Caco-2 (cell line): ENCODE data around the gene FAM107B. TPM values are rescaled to one million over a fixed set of nuclear protein-coding genes. Genes with fewer than 3 reads are reported as not detected.

Experiments used
- BruUV-seq: library from RNA; stranded (reverse); fragments of 400-500 nt; replicated peaks from 2 replicates; lab custom pipeline; 2021; lab: Mats Ljungman, UMichigan
- CTCF ChIA-PET: fragments of 300-600 bp; sonication (Branson Sonifier 250); formaldehyde crosslinking; loops from one replicate; lab custom pipeline; 2022; ENCODE audit warnings: antibody characterized with exemption; lab: Charles Lee
- POLR2A ChIA-PET: fragments of 300-600 bp; sonication (Branson Sonifier 250); formaldehyde crosslinking; loops from one replicate; lab custom pipeline; 2022; ENCODE audit warnings: antibody characterized with exemption; lab: Charles Lee
- DNase-seq, 2 experiments: peaks; one replicate each; pipeline versions ENCODE4 v3.0.0 to v3.0.0-alpha.2; 2020 to 2022
- H3K27me3 ChIP-seq: replicated peaks from 2 replicates; pipeline ENCODE4 v1.6.0; 2011; ENCODE audit warnings: low read length; ENCODE audit not compliant: control insufficient read depth, insufficient read depth
- H3K36me3 ChIP-seq: 2 replicates; pipeline ENCODE4 v1.5.1; 2011; ENCODE audit warnings: low read length; ENCODE audit not compliant: control insufficient read depth, insufficient read depth
- H3K4me1 ChIP-seq: fragments of 250-450 bp; sonication (Bioruptor Pico); 2 replicates; pipeline ENCODE4 v1.5.1; 2020; ENCODE audit warnings: mild to moderate bottlenecking
- H3K4me3 ChIP-seq: 2 replicates; pipeline ENCODE4 v1.5.1; 2011; ENCODE audit warnings: low read depth, mild to moderate bottlenecking, control low read depth, low read length
- H3K9me3 ChIP-seq: fragments of 250-450 bp; sonication (Bioruptor Pico); 2 replicates; pipeline ENCODE4 v1.5.1; 2020; ENCODE audit warnings: mild to moderate bottlenecking, moderate library complexity
- H3K27ac Mint-ChIP-seq: one replicate; pipeline ENCODE4 v1.8.0; 2022; ENCODE audit warnings: mixed read lengths; ENCODE audit not compliant: unreplicated experiment
- H3K27me3 Mint-ChIP-seq: one replicate; pipeline ENCODE4 v1.8.0; 2022; ENCODE audit warnings: mixed read lengths; ENCODE audit not compliant: insufficient read depth, unreplicated experiment
- H3K36me3 Mint-ChIP-seq: one replicate; pipeline ENCODE4 v1.8.0; 2022; ENCODE audit warnings: mild to moderate bottlenecking, mixed read lengths; ENCODE audit not compliant: insufficient read depth, unreplicated experiment
- H3K4me1 Mint-ChIP-seq: one replicate; pipeline ENCODE4 v1.8.0; 2022; ENCODE audit warnings: low read depth, mixed read lengths; ENCODE audit not compliant: unreplicated experiment
- H3K4me3 Mint-ChIP-seq: one replicate; pipeline ENCODE4 v1.8.0; 2022; ENCODE audit warnings: mild to moderate bottlenecking, moderate library complexity, mixed read lengths; ENCODE audit not compliant: unreplicated experiment
- H3K9me3 Mint-ChIP-seq: one replicate; pipeline ENCODE4 v1.8.0; 2022; ENCODE audit warnings: mixed read lengths; ENCODE audit not compliant: unreplicated experiment
- CTCF ChIP-seq, 2 experiments: fragments of 200-600 bp in 1 of 2; IDR thresholded peaks; 1 replicate in 1 of 2; 2 replicates in 1 of 2; pipeline versions ENCODE4 v1.5.1 to v1.8.0; 2011 to 2022; ENCODE audit warnings: antibody characterized with exemption in 1 of 2, control low read depth in 1 of 2, inconsistent platforms in 1 of 2, low read depth in 1 of 2, low read length in 1 of 2, mild to moderate bottlenecking in 1 of 2, moderate library complexity in 1 of 2; ENCODE audit not compliant: insufficient read depth in 1 of 2, severe bottlenecking in 1 of 2, unreplicated experiment in 1 of 2
- intact Hi-C: fragments of 100-400 bp; cut with micrococcal nuclease; formaldehyde crosslinking; loops from one replicate; pipeline ENCODE4 v1.10.0; 2022; ENCODE audit not compliant: unreplicated experiment
- total RNA-seq: library from RNA; stranded (reverse); gene quantifications from 2 replicates; pipeline ENCODE4 v1.2.3, GENCODE V29; 2022

Gene FAM107B
- total RNA-seq, 1 experiment from 2014 or later, result 206 TPM

GRCh38 chr10:14669576-14669975, 105.1 kb downstream of the FAM107B start:
- Histone ChIP-seq H3K27me3 (no peaks in the 10 kb centered on the region), H3K36me3 (no peaks in the 10 kb centered on the region), H3K4me1 (peaks cover 44% of the 10 kb centered on the region), H3K9me3 (peaks cover 3% of the 10 kb centered on the region; the same call in 1 of the 2 replicates), H3K4me3 (no peak overlapping the region)
- Mint-ChIP-seq H3K27me3 (no peaks in the 10 kb centered on the region), H3K9me3 (peaks cover 22% of the 10 kb centered on the region), H3K36me3 (no peaks in the 10 kb centered on the region), H3K4me3 (no peak overlapping the region), H3K4me1 (peaks cover 34% of the 10 kb centered on the region), H3K27ac (no peak overlapping the region)
- intact Hi-C loops, result no loop called here
- BruUV-seq, result no TSS peak
- POLR2A ChIA-PET, result interaction anchor here (1.1 kb wide), 1 partner anchor 71 kb away, joined by 4 read pairs; no protein-coding TSS in a partner anchor
- no peak for DNase-seq
- no peak for TF ChIP-seq CTCF (IDR thresholded peaks at IDR 0.05; ENCODE audit: insufficient read depth in 1 of 2, low read depth in 1 of 2, low read length in 1 of 2, severe bottlenecking in 1 of 2, unreplicated experiment in 1 of 2)
- CTCF ChIA-PET, result no interaction called here

GRCh38 chr10:14667781-14668180, 106.9 kb downstream of the FAM107B start:
- no peaks in the 10 kb centered on the region for H3K27me3 Mint-ChIP-seq
- Histone ChIP-seq H3K9me3 (peaks cover 6% of the 10 kb centered on the region; the same call in 1 of the 2 replicates), H3K36me3 (no peaks in the 10 kb centered on the region), H3K27me3 (no peaks in the 10 kb centered on the region), H3K4me1 (peaks cover 26% of the 10 kb centered on the region), H3K4me3 (no peak overlapping the region)
- no peak for TF ChIP-seq CTCF (IDR thresholded peaks at IDR 0.05; ENCODE audit: insufficient read depth in 1 of 2, low read depth in 1 of 2, low read length in 1 of 2, severe bottlenecking in 1 of 2, unreplicated experiment in 1 of 2)
- POLR2A ChIA-PET, result no interaction called here
- intact Hi-C loops, result no loop called here
- H3K4me1 Mint-ChIP-seq, result peaks cover 16% of the 10 kb centered on the region
- no peak overlapping the region for H3K27ac Mint-ChIP-seq
- H3K9me3 Mint-ChIP-seq, result peaks cover 40% of the 10 kb centered on the region
- BruUV-seq, result no TSS peak
- H3K4me3 Mint-ChIP-seq, result no peak overlapping the region
- no peak for DNase-seq
- H3K36me3 Mint-ChIP-seq, result no peaks in the 10 kb centered on the region
- CTCF ChIA-PET, result no interaction called here

GRCh38 chr10:14667280-14667679, 107.4 kb downstream of the FAM107B start:
- Histone ChIP-seq H3K27me3 (no peaks in the 10 kb centered on the region), H3K4me3 (no peak overlapping the region), H3K9me3 (peaks cover 6% of the 10 kb centered on the region; the same call in 1 of the 2 replicates), H3K36me3 (no peaks in the 10 kb centered on the region), H3K4me1 (peaks cover 23% of the 10 kb centered on the region)
- H3K27me3 Mint-ChIP-seq, result no peaks in the 10 kb centered on the region
- H3K9me3 Mint-ChIP-seq, result peaks cover 45% of the 10 kb centered on the region
- intact Hi-C loops, result no loop called here
- ChIA-PET POLR2A (no interaction called here), CTCF (no interaction called here)
- H3K27ac Mint-ChIP-seq, result no peak overlapping the region
- H3K36me3 Mint-ChIP-seq, result no peaks in the 10 kb centered on the region
- H3K4me1 Mint-ChIP-seq, result peaks cover 16% of the 10 kb centered on the region
- no peak for DNase-seq
- BruUV-seq, result no TSS peak
- no peak overlapping the region for H3K4me3 Mint-ChIP-seq
- no peak for TF ChIP-seq CTCF (IDR thresholded peaks at IDR 0.05; ENCODE audit: insufficient read depth in 1 of 2, low read depth in 1 of 2, low read length in 1 of 2, severe bottlenecking in 1 of 2, unreplicated experiment in 1 of 2)
